Endothelial cell of umbilical vein (primary cell): ENCODE measurements around the gene AFDN. TPM values are rescaled to one million over a fixed set of nuclear protein-coding genes. Genes with fewer than 3 reads are reported as not detected.

ENCODE experiments used
- BruUV-seq: library from RNA; stranded (reverse); fragments of 400-500 nt; replicated peaks from 2 replicates; lab custom pipeline; 2021; lab: Mats Ljungman, UMichigan
- CTCF ChIA-PET: fragments of 300-600, 350-600 bp; sonication (Branson Sonifier 250); formaldehyde crosslinking; loops from one replicate; lab custom pipeline; 2021; ENCODE audit warnings: antibody characterized with exemption, inconsistent platforms; lab: Charles Lee
- POLR2A ChIA-PET: fragments of 300-600, 350-600 bp; sonication (Branson Sonifier 250); formaldehyde crosslinking; loops from one replicate; lab custom pipeline; 2021; ENCODE audit warnings: antibody characterized with exemption, inconsistent platforms; lab: Charles Lee
- DNase-seq: peaks from one replicate; pipeline ENCODE4 v3.0.0-alpha.2; 2011; ENCODE audit warnings: low read depth, low spot score
- FAIRE-seq: peaks from 2 replicates; lab custom pipeline; 2011; peaks lifted over from hg19 to GRCh38; lab: Jason Lieb, UNC
- H2AFZ ChIP-seq: 2 replicates; pipeline ENCODE4 v1.6.0; 2012; ENCODE audit warnings: low read depth, low read length, control low read depth, inconsistent platforms
- H3K27ac ChIP-seq: 2 replicates; pipeline ENCODE4 v1.5.1; 2011; ENCODE audit warnings: low read depth, mild to moderate bottlenecking, control low read depth, low read length, moderate library complexity; ENCODE audit not compliant: insufficient read depth
- H3K27me3 ChIP-seq, 2 experiments: 2 replicates each; pipeline versions ENCODE4 v1.6.0 to v1.6.1; 2011; ENCODE audit warnings: low read length in 2 of 2, mixed read lengths in 1 of 2; ENCODE audit not compliant: control insufficient read depth in 2 of 2, insufficient read depth in 2 of 2
- H3K36me3 ChIP-seq, 2 experiments: 2 replicates in 1 of 2; 3 replicates in 1 of 2; pipeline ENCODE4 v1.5.1; 2011; ENCODE audit warnings: low read length in 2 of 2, mild to moderate bottlenecking in 1 of 2, moderate library complexity in 1 of 2; ENCODE audit not compliant: control insufficient read depth in 2 of 2, insufficient read depth in 2 of 2; ENCODE audit errors: extremely low read depth in 1 of 2
- H3K4me1 ChIP-seq: 3 replicates; pipeline ENCODE4 v1.5.1; 2011; ENCODE audit warnings: mild to moderate bottlenecking, low read length; ENCODE audit not compliant: control insufficient read depth, insufficient read depth; ENCODE audit errors: extremely low read depth
- H3K4me2 ChIP-seq: 2 replicates; pipeline ENCODE4 v1.6.1; 2011; ENCODE audit warnings: low read length, control low read depth, mixed read lengths; ENCODE audit not compliant: insufficient read depth
- H3K4me3 ChIP-seq, 3 experiments: fragments of 200-600 bp in 1 of 3; sonication (generic), shearing (Covaris generic) in 1 of 3; replicated peaks in 1 of 3; 2 replicates each; pipeline ENCODE4 v1.5.1; 2011 to 2016; ENCODE audit warnings: control low read depth in 3 of 3, low read length in 3 of 3, mild to moderate bottlenecking in 2 of 3, inconsistent platforms in 1 of 3, low read depth in 1 of 3, moderate library complexity in 1 of 3; ENCODE audit not compliant: insufficient read depth in 1 of 3
- H3K79me2 ChIP-seq: 2 replicates; pipeline ENCODE4 v1.6.0; 2012; ENCODE audit warnings: low read length, inconsistent platforms; ENCODE audit not compliant: control insufficient read depth, insufficient read depth
- H3K9ac ChIP-seq: replicated peaks from 2 replicates; pipeline ENCODE3; 2011; ENCODE audit warnings: low read length, control low read depth; ENCODE audit not compliant: insufficient read depth; ENCODE audit errors: extremely low read depth
- H3K9me1 ChIP-seq: replicated peaks from 3 replicates; pipeline ENCODE4 v1.6.0; 2011; ENCODE audit warnings: mild to moderate bottlenecking, low read length; ENCODE audit not compliant: control insufficient read depth, insufficient read depth; ENCODE audit errors: extremely low read depth
- H3K9me3 ChIP-seq: replicated peaks from 2 replicates; pipeline ENCODE4 v1.5.1; 2012; ENCODE audit warnings: low read length, inconsistent platforms; ENCODE audit not compliant: control insufficient read depth, insufficient read depth
- H4K20me1 ChIP-seq: replicated peaks from 2 replicates; pipeline ENCODE3; 2011; ENCODE audit warnings: mild to moderate bottlenecking, low read length; ENCODE audit not compliant: control insufficient read depth, insufficient read depth; ENCODE audit errors: extremely low read depth
- CTCF ChIP-seq, 2 donors: IDR thresholded peaks; 1 replicate in 1 of 2; 2 replicates in 1 of 2; pipeline ENCODE4 v1.5.1; 2011; ENCODE audit warnings: low read length in 2 of 2, mild to moderate bottlenecking in 2 of 2, moderate library complexity in 2 of 2, control low read depth in 1 of 2, inconsistent platforms in 1 of 2, low read depth in 1 of 2; ENCODE audit not compliant: insufficient read depth in 1 of 2; ENCODE audit errors: extremely low read depth in 1 of 2
- EZH2 ChIP-seq: IDR thresholded peaks from 2 replicates; pipeline ENCODE4 v1.6.1; 2012; ENCODE audit warnings: borderline replicate concordance, low read depth, mild to moderate bottlenecking, moderate library complexity, low read length, inconsistent platforms; ENCODE audit not compliant: severe bottlenecking
- FOS ChIP-seq: IDR thresholded peaks from 2 replicates; pipeline ENCODE4 v1.6.1; 2011; ENCODE audit warnings: mild to moderate bottlenecking, low read length, moderate library complexity, borderline replicate concordance; ENCODE audit not compliant: insufficient read depth
- GATA2 ChIP-seq: IDR thresholded peaks from 2 replicates; pipeline ENCODE4 v1.7.0; 2011; ENCODE audit warnings: low read depth, mild to moderate bottlenecking, moderate library complexity, mixed read lengths, low read length; ENCODE audit not compliant: insufficient read length, insufficient read depth
- JUN ChIP-seq: IDR thresholded peaks from 2 replicates; pipeline ENCODE4 v1.6.1; 2011; ENCODE audit warnings: borderline replicate concordance, low read depth; ENCODE audit not compliant: insufficient read length, insufficient read depth
- MAX ChIP-seq: IDR thresholded peaks from 2 replicates; pipeline ENCODE4 v1.6.1; 2011; ENCODE audit not compliant: insufficient read depth, insufficient read length
- MYC ChIP-seq: IDR thresholded peaks from one replicate; pipeline ENCODE4 v1.6.1; 2011; ENCODE audit warnings: mild to moderate bottlenecking, low read depth, low read length
- POLR2A ChIP-seq: IDR thresholded peaks from 2 replicates; pipeline ENCODE4 v1.6.1; 2012; ENCODE audit warnings: low read depth, mild to moderate bottlenecking, control low read depth, low read length
- POLR2AphosphoS5 ChIP-seq: IDR thresholded peaks from 2 replicates; pipeline ENCODE4 v1.6.1; 2012; ENCODE audit warnings: low read depth, mild to moderate bottlenecking, control low read depth, low read length, moderate library complexity; ENCODE audit not compliant: insufficient read depth
- dilution Hi-C: fragments of 300-500 bp; cut with MboI; formaldehyde crosslinking; loops from one replicate; pipeline ENCODE4 v1.15.0; 2019; ENCODE audit warnings: low sequenced_read_pairs; ENCODE audit not compliant: extremely low pct_ligation_motif_present
- intact Hi-C: fragments of 100-400 bp; cut with micrococcal nuclease; formaldehyde crosslinking; loops from one replicate; pipeline ENCODE4 v1.10.0; 2022
- polyA plus RNA-seq, 4 experiments: library from polyadenylated mRNA; depleted of rRNA in 3 of 4; stranded (reverse) in 3 of 4; unstranded in 1 of 4; fragments of >200 nt; gene quantifications; 2 replicates each; pipeline versions ENCODE4 v1.2.1 to v1.2.3, GENCODE V29; 2011 to 2012; ENCODE audit warnings: missing spikeins in 1 of 4
- total RNA-seq: library from RNA; stranded (reverse); gene quantifications from 2 replicates; pipeline ENCODE4 v1.2.3, GENCODE V29; 2021

The AFDN gene
- total and polyA plus RNA-seq, 2 donors (not counting 3 experiments of a cell fraction or from before 2014, with no cell fraction given), result 31.0 to 134 TPM

GRCh38 chr6:167802339-167802738 lies 24.4 kb upstream of the AFDN start:
- TF ChIP-seq CTCF (IDR thresholded peaks at IDR 0.05; ENCODE audit: extremely low read depth in 1 of 2, insufficient read depth in 1 of 2, low read depth in 1 of 2, low read length in 2 of 2) (no peak), FOS (no peak)
- Histone ChIP-seq H3K4me3 (no peak overlapping the region), H4K20me1 (no peaks in the 10 kb centered on the region), H3K27ac (no peak overlapping the region), H3K36me3 (no peaks in the 10 kb centered on the region), H3K9me1 (no peaks in the 10 kb centered on the region), H3K4me2 (no peak overlapping the region), H3K9ac (no peak overlapping the region), H3K79me2 (no peaks in the 10 kb centered on the region), H3K9me3 (no peaks in the 10 kb centered on the region), H2AFZ (no peak overlapping the region), H3K27me3 (peaks cover under 1 to 2% of the 10 kb centered on the region in 2 experiments), H3K4me1 (no peaks in the 10 kb centered on the region)
- ChIA-PET POLR2A (no interaction called here), CTCF (no interaction called here)
- FAIRE-seq, result no peak
- dilution Hi-C loops, result no loop called here
- no peak for DNase-seq
- intact Hi-C loops, result no loop called here
- BruUV-seq, result no TSS peak

- FAIRE-seq, result no peak
- intact Hi-C loops, result no loop called here
- ChIA-PET CTCF (no interaction called here), POLR2A (no interaction called here)
- H3K27ac ChIP-seq, result no peak overlapping the region
- no peak overlapping the region for H3K9ac ChIP-seq
- H2AFZ ChIP-seq, result no peak overlapping the region
- dilution Hi-C loops, result no loop called here
- H3K9me3 ChIP-seq, result no peaks in the 10 kb centered on the region
- no peaks in the 10 kb centered on the region for H3K79me2 ChIP-seq
- no peaks in the 10 kb centered on the region for H3K9me1 ChIP-seq
- TF ChIP-seq POLR2A, result no peak
- TF ChIP-seq EZH2, result no peak
- TF ChIP-seq MYC, result no peak
- no peak for TF ChIP-seq GATA2
- TF ChIP-seq JUN, result no peak
- TF ChIP-seq FOS, result no peak
- no peak for TF ChIP-seq CTCF (IDR thresholded peaks at IDR 0.05; ENCODE audit: extremely low read depth in 1 of 2, insufficient read depth in 1 of 2, low read depth in 1 of 2, low read length in 2 of 2)
- TF ChIP-seq POLR2AphosphoS5, result no peak
- no peak for TF ChIP-seq MAX
- DNase-seq, result no peak
- H4K20me1 ChIP-seq, result no peaks in the 10 kb centered on the region
- H3K4me2 ChIP-seq, result no peak overlapping the region
- H3K4me1 ChIP-seq, result no peaks in the 10 kb centered on the region
- no peaks in the 10 kb centered on the region for H3K36me3 ChIP-seq
- H3K4me3 ChIP-seq, result no peak overlapping the region
- H3K27me3 ChIP-seq, result peaks cover 0 to 1% of the 10 kb centered on the region in 2 experiments
- BruUV-seq, result no TSS peak
Observed at GRCh38 chr6:167803816-167804215, 22.9 kb upstream of the AFDN start.
